Stimulated activated naive CD8-positive, alpha-beta T cell treated with anti-CD3 and anti-CD28 coated beads, Interleukin-15, Interleukin-2, amounts not matched to agents 100 U/mL and 50 U/mL, for 24 hours (primary cell): ENCODE data around the gene TTLL5.

Source experiments
- ATAC-seq: fragments of 150-1000 bp; cut with Tn5 transposase; one replicate; pipeline ENCODE4 v1.10.0; 2021
- DNase-seq: peaks from one replicate; pipeline ENCODE4 v3.0.0; 2021

Gene TTLL5

GRCh38 chr14:75660630-75661498 lies at the start of gene TTLL5, which contains the start of gene ERG28:
Gene TTLL5, plus strand, starts transcription at chr14:75661246. Its CDS starts 1,904 bp downstream, at chr14:75663150.
Gene ERG28, minus strand, starts transcription at chr14:75660876. Its CDS starts 3,374 bp downstream, at chr14:75657502.
- ATAC-seq = peak; percentile 99
- DNase-seq = peak; percentile 94

GRCh38 chr14:75612157-75612556 lies 48.9 kb upstream of the TTLL5 start:
- no peak for DNase-seq
- no peak for ATAC-seq

GRCh38 chr14:75614179-75614578 lies 46.9 kb upstream of the TTLL5 start:
- ATAC-seq = no peak
- DNase-seq = no peak

GRCh38 chr14:75615200-75615599 lies 45.8 kb upstream of the TTLL5 start:
- DNase-seq (no peak), ATAC-seq (no peak)

GRCh38 chr14:75619548-75619947 lies 41.5 kb upstream of the TTLL5 start:
- DNase-seq = no peak
- ATAC-seq = no peak

- DNase-seq = no peak
- ATAC-seq = no peak
Measured at GRCh38 chr14:75625034-75625433, 36.0 kb upstream of the TTLL5 start.

GRCh38 chr14:75626396-75626795 lies 34.6 kb upstream of the TTLL5 start:
- no peak for ATAC-seq
- no peak for DNase-seq

- no peak for DNase-seq
- ATAC-seq = no peak
Measured at GRCh38 chr14:75626863-75627262, 34.2 kb upstream of the TTLL5 start.

GRCh38 chr14:75627406-75627805 lies 33.6 kb upstream of the TTLL5 start:
- no peak for DNase-seq
- ATAC-seq = no peak

GRCh38 chr14:75628816-75629215 lies 32.2 kb upstream of the TTLL5 start:
- DNase-seq (no peak), ATAC-seq (no peak)

GRCh38 chr14:75630695-75631452 lies 30.2 kb upstream of the TTLL5 start:
- no peak for ATAC-seq
- DNase-seq = no peak

GRCh38 chr14:75631453-75631831 lies 29.6 kb upstream of the TTLL5 start:
- DNase-seq (no peak), ATAC-seq (no peak)

GRCh38 chr14:75634848-75635247 lies 26.2 kb upstream of the TTLL5 start:
- DNase-seq (no peak), ATAC-seq (no peak)

- ATAC-seq = no peak
- no peak for DNase-seq
Measured at GRCh38 chr14:75636100-75636692, 24.9 kb upstream of the TTLL5 start.

GRCh38 chr14:75640876-75641275 lies 20.2 kb upstream of the TTLL5 start:
- no peak for DNase-seq
- ATAC-seq = no peak

GRCh38 chr14:75643985-75644384 lies 17.1 kb upstream of the TTLL5 start:
- ATAC-seq = no peak
- no peak for DNase-seq

- ATAC-seq = no peak
- no peak for DNase-seq
Measured at GRCh38 chr14:75645056-75645455, 16.0 kb upstream of the TTLL5 start.

- DNase-seq = no peak
- ATAC-seq = no peak
Measured at GRCh38 chr14:75646762-75647161, 14.3 kb upstream of the TTLL5 start.

- DNase-seq (no peak), ATAC-seq (no peak)
Measured at GRCh38 chr14:75647640-75648039, 13.4 kb upstream of the TTLL5 start.

GRCh38 chr14:75648066-75648838 lies 12.8 kb upstream of the TTLL5 start:
- no peak for DNase-seq
- ATAC-seq = no peak

GRCh38 chr14:75649337-75649736 lies 11.7 kb upstream of the TTLL5 start:
- DNase-seq (no peak), ATAC-seq (no peak)

GRCh38 chr14:75649773-75650172 lies 11.3 kb upstream of the TTLL5 start:
- no peak for DNase-seq
- ATAC-seq = no peak
